GM12878 (cell line): ENCODE measurements around the gene EMB. TPM values are rescaled to one million over a fixed set of nuclear protein-coding genes. Genes with fewer than 3 reads are reported as not detected.
A peak's percentile ranks its signal among the peaks of the same experiment; 100 is the strongest.

Experiments
- CBX3 ChIP-seq: fragments of 200-600 bp; sonication (generic); IDR thresholded peaks from 2 replicates; pipeline ENCODE4 v1.6.1; 2016; ENCODE audit warnings: low read depth, borderline replicate concordance
- NR2F1 ChIP-seq: fragments of 450-650 bp; conservative IDR thresholded peaks from 2 replicates; pipeline ENCODE4 v1.6.1; 2017; ENCODE audit warnings: mild to moderate bottlenecking
- POLR2AphosphoS2 ChIP-seq: IDR thresholded peaks from 2 replicates; pipeline ENCODE4 v1.6.1; 2011; ENCODE audit warnings: low read depth, mild to moderate bottlenecking, low read length, improper control_type of control experiment, moderate library complexity
- RAD51 ChIP-seq: fragments of 450-650 bp; IDR thresholded peaks from 2 replicates; pipeline ENCODE4 v1.6.1; 2016; ENCODE audit warnings: moderate library complexity, mild to moderate bottlenecking, inconsistent platforms
- RELA ChIP-seq: fragments of 450-650 bp; IDR thresholded peaks from 2 replicates; pipeline ENCODE4 v1.8.0; 2014; ENCODE audit warnings: borderline replicate concordance; ENCODE audit not compliant: partially characterized antibody
- RUNX3 ChIP-seq: IDR thresholded peaks from 2 replicates; pipeline ENCODE4 v1.6.1; 2012; ENCODE audit warnings: low read length, inconsistent platforms
- SREBF2 ChIP-seq: IDR thresholded peaks from 2 replicates; pipeline ENCODE4 v1.6.1; 2012; ENCODE audit warnings: mild to moderate bottlenecking, low read length
- SRF ChIP-seq, 2 experiments: IDR thresholded peaks; 2 replicates each; pipeline ENCODE4 v1.6.1; 2011; ENCODE audit warnings: low read depth in 2 of 2, low read length in 2 of 2, mild to moderate bottlenecking in 1 of 2, moderate library complexity in 1 of 2
- ZNF274 ChIP-seq: IDR thresholded peaks from one replicate; pipeline ENCODE4 v1.8.0; 2011; ENCODE audit not compliant: insufficient read length, insufficient read depth
- polyA plus RNA-seq, 11 experiments: library from polyadenylated mRNA; depleted of rRNA in 4 of 11; unstranded in 6 of 11; stranded (reverse) in 5 of 11; fragments of >200 nt; fragmentation: Nextera tagmentation in 4 of 11; fragmentation: Illumina TruSeq in 1 of 11; extraction: Ambion mirVana in 4 of 11; extraction: Trizol in 1 of 11; gene quantifications; 1 replicate in 1 of 11; 2 replicates in 10 of 11; pipeline versions ENCODE4 v1.2.1 to v1.2.3, GENCODE V29; 2011 to 2016; ENCODE audit warnings: inconsistent platforms in 2 of 11, missing spikeins in 2 of 11, low read depth in 1 of 11
- total RNA-seq, 4 experiments: library from RNA; depleted of rRNA in 3 of 4; stranded (reverse); fragments of >200 nt in 3 of 4; fragmentation: Illumina TruSeq in 1 of 4; extraction: Trizol in 1 of 4; gene quantifications; 2 replicates each; pipeline versions ENCODE4 v1.2.1 to v1.2.3, GENCODE V29; 2013 to 2021
- TF ChIP-seq, protein P1 (sequence below): fragments of 450-650 bp; formaldehyde crosslinking; IDR thresholded peaks from 2 replicates; pipeline ENCODE4 v1.4.0; 2020; ENCODE audit warnings: mild to moderate bottlenecking, moderate library complexity
- TF ChIP-seq, protein P2 (sequence below): fragments of 450-650 bp; IDR thresholded peaks from 2 replicates; pipeline ENCODE4 v1.6.1; 2017; ENCODE audit warnings: mild to moderate bottlenecking, low read depth, inconsistent platforms; ENCODE audit not compliant: poor library complexity, severe bottlenecking
- TF ChIP-seq, protein P3 (sequence below): fragments of 450-650 bp; IDR thresholded peaks from 2 replicates; pipeline ENCODE4 v1.6.1; 2017; ENCODE audit warnings: low read depth, mild to moderate bottlenecking, moderate library complexity
- TF ChIP-seq, protein P4 (sequence below): IDR thresholded peaks from 2 replicates; pipeline ENCODE4 v1.6.1; 2012; ENCODE audit warnings: low read depth, low read length, improper control_type of control experiment
- TF ChIP-seq, protein P5 (sequence below): fragments of 450-650 bp; IDR thresholded peaks from 2 replicates; pipeline ENCODE4 v1.6.1; 2016; ENCODE audit warnings: mild to moderate bottlenecking
- TF ChIP-seq, protein P6 (sequence below): fragments of 450-650 bp; IDR thresholded peaks from 2 replicates; pipeline ENCODE4 v1.6.1; 2017; ENCODE audit warnings: borderline replicate concordance
- TF ChIP-seq, protein P7 (sequence below): fragments of 450-650 bp; IDR thresholded peaks from 2 replicates; pipeline ENCODE4 v1.6.1; 2018; ENCODE audit warnings: mild to moderate bottlenecking, low read depth, moderate library complexity; ENCODE audit not compliant: partially characterized antibody

EMB gene
- total and polyA plus RNA-seq, 10 of the 15 experiments (the other 5 are each of a cell fraction or from before 2014, with no cell fraction given) = 7.0 to 48.9 (median 37.7) TPM

DNA sequence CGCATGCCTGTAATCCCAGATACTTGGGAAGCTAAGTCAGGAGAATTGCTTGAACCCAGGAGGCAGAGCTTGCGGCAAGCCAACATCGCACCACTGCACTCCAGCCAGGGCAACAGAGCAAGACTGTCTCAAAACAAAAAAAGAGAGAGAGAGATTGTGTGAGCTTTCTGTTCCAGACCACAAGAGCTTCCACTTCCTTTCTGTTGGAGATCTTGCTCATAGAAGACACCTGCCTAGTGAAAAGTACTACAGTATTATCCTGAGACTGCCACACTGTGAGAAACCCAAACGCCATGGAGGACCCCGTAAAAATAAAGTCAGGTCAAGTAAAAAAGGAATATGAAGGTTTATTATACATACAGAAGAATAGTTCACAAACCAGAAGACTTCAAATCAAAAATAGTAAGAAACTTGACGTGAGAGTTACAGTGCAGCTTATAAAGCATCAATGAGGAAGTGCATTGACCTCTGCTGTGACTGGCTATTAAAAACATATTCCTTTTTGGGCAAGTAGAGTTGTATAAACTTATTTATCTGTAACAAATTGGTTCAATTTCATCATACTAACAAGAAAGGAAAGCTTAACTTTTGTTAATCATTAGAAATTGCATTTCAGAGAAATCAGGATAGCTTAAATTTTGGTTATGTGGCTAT lies 4.3 kb upstream of the EMB start (continued):
- TF ChIP-seq, protein P1, sequence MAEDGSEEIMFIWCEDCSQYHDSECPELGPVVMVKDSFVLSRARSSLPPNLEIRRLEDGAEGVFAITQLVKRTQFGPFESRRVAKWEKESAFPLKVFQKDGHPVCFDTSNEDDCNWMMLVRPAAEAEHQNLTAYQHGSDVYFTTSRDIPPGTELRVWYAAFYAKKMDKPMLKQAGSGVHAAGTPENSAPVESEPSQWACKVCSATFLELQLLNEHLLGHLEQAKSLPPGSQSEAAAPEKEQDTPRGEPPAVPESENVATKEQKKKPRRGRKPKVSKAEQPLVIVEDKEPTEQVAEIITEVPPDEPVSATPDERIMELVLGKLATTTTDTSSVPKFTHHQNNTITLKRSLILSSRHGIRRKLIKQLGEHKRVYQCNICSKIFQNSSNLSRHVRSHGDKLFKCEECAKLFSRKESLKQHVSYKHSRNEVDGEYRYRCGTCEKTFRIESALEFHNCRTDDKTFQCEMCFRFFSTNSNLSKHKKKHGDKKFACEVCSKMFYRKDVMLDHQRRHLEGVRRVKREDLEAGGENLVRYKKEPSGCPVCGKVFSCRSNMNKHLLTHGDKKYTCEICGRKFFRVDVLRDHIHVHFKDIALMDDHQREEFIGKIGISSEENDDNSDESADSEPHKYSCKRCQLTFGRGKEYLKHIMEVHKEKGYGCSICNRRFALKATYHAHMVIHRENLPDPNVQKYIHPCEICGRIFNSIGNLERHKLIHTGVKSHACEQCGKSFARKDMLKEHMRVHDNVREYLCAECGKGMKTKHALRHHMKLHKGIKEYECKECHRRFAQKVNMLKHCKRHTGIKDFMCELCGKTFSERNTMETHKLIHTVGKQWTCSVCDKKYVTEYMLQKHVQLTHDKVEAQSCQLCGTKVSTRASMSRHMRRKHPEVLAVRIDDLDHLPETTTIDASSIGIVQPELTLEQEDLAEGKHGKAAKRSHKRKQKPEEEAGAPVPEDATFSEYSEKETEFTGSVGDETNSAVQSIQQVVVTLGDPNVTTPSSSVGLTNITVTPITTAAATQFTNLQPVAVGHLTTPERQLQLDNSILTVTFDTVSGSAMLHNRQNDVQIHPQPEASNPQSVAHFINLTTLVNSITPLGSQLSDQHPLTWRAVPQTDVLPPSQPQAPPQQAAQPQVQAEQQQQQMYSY = no peak
- TF ChIP-seq RAD51 = no peak
- TF ChIP-seq SREBF2 = no peak
- TF ChIP-seq, protein P2, sequence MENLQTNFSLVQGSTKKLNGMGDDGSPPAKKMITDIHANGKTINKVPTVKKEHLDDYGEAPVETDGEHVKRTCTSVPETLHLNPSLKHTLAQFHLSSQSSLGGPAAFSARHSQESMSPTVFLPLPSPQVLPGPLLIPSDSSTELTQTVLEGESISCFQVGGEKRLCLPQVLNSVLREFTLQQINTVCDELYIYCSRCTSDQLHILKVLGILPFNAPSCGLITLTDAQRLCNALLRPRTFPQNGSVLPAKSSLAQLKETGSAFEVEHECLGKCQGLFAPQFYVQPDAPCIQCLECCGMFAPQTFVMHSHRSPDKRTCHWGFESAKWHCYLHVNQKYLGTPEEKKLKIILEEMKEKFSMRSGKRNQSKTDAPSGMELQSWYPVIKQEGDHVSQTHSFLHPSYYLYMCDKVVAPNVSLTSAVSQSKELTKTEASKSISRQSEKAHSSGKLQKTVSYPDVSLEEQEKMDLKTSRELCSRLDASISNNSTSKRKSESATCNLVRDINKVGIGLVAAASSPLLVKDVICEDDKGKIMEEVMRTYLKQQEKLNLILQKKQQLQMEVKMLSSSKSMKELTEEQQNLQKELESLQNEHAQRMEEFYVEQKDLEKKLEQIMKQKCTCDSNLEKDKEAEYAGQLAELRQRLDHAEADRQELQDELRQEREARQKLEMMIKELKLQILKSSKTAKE = no peak
- TF ChIP-seq, protein P3, sequence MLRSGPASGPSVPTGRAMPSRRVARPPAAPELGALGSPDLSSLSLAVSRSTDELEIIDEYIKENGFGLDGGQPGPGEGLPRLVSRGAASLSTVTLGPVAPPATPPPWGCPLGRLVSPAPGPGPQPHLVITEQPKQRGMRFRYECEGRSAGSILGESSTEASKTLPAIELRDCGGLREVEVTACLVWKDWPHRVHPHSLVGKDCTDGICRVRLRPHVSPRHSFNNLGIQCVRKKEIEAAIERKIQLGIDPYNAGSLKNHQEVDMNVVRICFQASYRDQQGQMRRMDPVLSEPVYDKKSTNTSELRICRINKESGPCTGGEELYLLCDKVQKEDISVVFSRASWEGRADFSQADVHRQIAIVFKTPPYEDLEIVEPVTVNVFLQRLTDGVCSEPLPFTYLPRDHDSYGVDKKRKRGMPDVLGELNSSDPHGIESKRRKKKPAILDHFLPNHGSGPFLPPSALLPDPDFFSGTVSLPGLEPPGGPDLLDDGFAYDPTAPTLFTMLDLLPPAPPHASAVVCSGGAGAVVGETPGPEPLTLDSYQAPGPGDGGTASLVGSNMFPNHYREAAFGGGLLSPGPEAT = peak; percentile 64; the same call in 1 of the 2 replicates
- TF ChIP-seq ZNF274 = no peak
- TF ChIP-seq RELA = no peak
- TF ChIP-seq, protein P4, sequence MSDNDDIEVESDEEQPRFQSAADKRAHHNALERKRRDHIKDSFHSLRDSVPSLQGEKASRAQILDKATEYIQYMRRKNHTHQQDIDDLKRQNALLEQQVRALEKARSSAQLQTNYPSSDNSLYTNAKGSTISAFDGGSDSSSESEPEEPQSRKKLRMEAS = no peak
- TF ChIP-seq, protein P5, sequence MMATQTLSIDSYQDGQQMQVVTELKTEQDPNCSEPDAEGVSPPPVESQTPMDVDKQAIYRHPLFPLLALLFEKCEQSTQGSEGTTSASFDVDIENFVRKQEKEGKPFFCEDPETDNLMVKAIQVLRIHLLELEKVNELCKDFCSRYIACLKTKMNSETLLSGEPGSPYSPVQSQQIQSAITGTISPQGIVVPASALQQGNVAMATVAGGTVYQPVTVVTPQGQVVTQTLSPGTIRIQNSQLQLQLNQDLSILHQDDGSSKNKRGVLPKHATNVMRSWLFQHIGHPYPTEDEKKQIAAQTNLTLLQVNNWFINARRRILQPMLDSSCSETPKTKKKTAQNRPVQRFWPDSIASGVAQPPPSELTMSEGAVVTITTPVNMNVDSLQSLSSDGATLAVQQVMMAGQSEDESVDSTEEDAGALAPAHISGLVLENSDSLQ = no peak
- peak; percentile 96 for TF ChIP-seq RUNX3
- TF ChIP-seq, protein P6, sequence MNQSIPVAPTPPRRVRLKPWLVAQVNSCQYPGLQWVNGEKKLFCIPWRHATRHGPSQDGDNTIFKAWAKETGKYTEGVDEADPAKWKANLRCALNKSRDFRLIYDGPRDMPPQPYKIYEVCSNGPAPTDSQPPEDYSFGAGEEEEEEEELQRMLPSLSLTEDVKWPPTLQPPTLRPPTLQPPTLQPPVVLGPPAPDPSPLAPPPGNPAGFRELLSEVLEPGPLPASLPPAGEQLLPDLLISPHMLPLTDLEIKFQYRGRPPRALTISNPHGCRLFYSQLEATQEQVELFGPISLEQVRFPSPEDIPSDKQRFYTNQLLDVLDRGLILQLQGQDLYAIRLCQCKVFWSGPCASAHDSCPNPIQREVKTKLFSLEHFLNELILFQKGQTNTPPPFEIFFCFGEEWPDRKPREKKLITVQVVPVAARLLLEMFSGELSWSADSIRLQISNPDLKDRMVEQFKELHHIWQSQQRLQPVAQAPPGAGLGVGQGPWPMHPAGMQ = no peak
- TF ChIP-seq, protein P7, sequence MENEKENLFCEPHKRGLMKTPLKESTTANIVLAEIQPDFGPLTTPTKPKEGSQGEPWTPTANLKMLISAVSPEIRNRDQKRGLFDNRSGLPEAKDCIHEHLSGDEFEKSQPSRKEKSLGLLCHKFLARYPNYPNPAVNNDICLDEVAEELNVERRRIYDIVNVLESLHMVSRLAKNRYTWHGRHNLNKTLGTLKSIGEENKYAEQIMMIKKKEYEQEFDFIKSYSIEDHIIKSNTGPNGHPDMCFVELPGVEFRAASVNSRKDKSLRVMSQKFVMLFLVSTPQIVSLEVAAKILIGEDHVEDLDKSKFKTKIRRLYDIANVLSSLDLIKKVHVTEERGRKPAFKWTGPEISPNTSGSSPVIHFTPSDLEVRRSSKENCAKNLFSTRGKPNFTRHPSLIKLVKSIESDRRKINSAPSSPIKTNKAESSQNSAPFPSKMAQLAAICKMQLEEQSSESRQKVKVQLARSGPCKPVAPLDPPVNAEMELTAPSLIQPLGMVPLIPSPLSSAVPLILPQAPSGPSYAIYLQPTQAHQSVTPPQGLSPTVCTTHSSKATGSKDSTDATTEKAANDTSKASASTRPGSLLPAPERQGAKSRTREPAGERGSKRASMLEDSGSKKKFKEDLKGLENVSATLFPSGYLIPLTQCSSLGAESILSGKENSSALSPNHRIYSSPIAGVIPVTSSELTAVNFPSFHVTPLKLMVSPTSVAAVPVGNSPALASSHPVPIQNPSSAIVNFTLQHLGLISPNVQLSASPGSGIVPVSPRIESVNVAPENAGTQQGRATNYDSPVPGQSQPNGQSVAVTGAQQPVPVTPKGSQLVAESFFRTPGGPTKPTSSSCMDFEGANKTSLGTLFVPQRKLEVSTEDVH = no peak
- TF ChIP-seq NR2F1 = peak; percentile 49; the same call in 1 of the 2 replicates
- TF ChIP-seq CBX3 = no peak
- TF ChIP-seq POLR2AphosphoS2 = no peak
- TF ChIP-seq SRF (IDR thresholded peaks at IDR 0.05; ENCODE audit: low read depth in 2 of 2, low read length in 2 of 2) = no peak
